K562 (cell line): ENCODE results near the gene TERB1.

ENCODE experiments used
- ARNT ChIP-seq, 2 experiments: fragments of 450-650 bp; IDR thresholded peaks; 2 replicates each; pipeline ENCODE4 v1.6.1; 2016; ENCODE audit warnings: mild to moderate bottlenecking in 1 of 2
- ATF1 ChIP-seq, 2 experiments: fragments of 450-650 bp in 1 of 2; IDR thresholded peaks; 2 replicates each; pipeline ENCODE4 v1.6.1; 2016; ENCODE audit warnings: missing compliant biosample characterization in 1 of 2, missing genetic modification characterization in 1 of 2
- CEBPB ChIP-seq: fragments of 450-650 bp; IDR thresholded peaks from 2 replicates; pipeline ENCODE4 v1.6.1; 2016; ENCODE audit warnings: missing genetic modification characterization, missing compliant biosample characterization
- EZH2 ChIP-seq: IDR thresholded peaks from 2 replicates; pipeline ENCODE4 v1.6.1; 2012; ENCODE audit warnings: low read depth, mild to moderate bottlenecking, inconsistent platforms, low read length, borderline replicate concordance
- KDM1A ChIP-seq, 2 experiments: fragments of 450-650 bp; IDR thresholded peaks; 2 replicates each; pipeline ENCODE4 v1.6.1; 2016; ENCODE audit warnings: mild to moderate bottlenecking in 2 of 2
- MCM5 ChIP-seq: fragments of 450-650 bp; IDR thresholded peaks from 2 replicates; pipeline ENCODE4 v1.6.1; 2016; ENCODE audit warnings: low read depth
- NFATC3 ChIP-seq: fragments of 450-650 bp; IDR thresholded peaks from 2 replicates; pipeline ENCODE4 v1.6.1; 2017; ENCODE audit warnings: mild to moderate bottlenecking
- TF ChIP-seq, protein P1 (sequence below), 3 experiments: IDR thresholded peaks in 2 of 3; conservative IDR thresholded peaks in 1 of 3; 2 replicates each; pipeline ENCODE4 v1.5.1; 2011 to 2012; ENCODE audit warnings: low read length in 3 of 3, mild to moderate bottlenecking in 3 of 3, control low read depth in 2 of 3, improper control_type of control experiment in 1 of 3, inconsistent platforms in 1 of 3, low read depth in 1 of 3, mixed read lengths in 1 of 3, moderate library complexity in 1 of 3; ENCODE audit not compliant: insufficient read depth in 2 of 3
- TF ChIP-seq, protein P2 (sequence below): fragments of 250-450 bp; sonication (Bioruptor Pico); IDR thresholded peaks from 2 replicates; pipeline ENCODE4 v1.5.0; 2020; ENCODE audit warnings: mild to moderate bottlenecking, borderline replicate concordance

GRCh38 chr16:66824006-66824405 lies 22.6 kb upstream of the TERB1 start:
- TF ChIP-seq MCM5 = no peak
- TF ChIP-seq ATF1 (CRISPR knock-in tag; IDR thresholded peaks at IDR 0.05) = no peak
- no peak for TF ChIP-seq ATF1 (tag; IDR thresholded peaks at IDR 0.05)
- no peak for TF ChIP-seq EZH2
- TF ChIP-seq CEBPB (tag) = no peak
- no peak for TF ChIP-seq NFATC3
- TF ChIP-seq, protein P1, sequence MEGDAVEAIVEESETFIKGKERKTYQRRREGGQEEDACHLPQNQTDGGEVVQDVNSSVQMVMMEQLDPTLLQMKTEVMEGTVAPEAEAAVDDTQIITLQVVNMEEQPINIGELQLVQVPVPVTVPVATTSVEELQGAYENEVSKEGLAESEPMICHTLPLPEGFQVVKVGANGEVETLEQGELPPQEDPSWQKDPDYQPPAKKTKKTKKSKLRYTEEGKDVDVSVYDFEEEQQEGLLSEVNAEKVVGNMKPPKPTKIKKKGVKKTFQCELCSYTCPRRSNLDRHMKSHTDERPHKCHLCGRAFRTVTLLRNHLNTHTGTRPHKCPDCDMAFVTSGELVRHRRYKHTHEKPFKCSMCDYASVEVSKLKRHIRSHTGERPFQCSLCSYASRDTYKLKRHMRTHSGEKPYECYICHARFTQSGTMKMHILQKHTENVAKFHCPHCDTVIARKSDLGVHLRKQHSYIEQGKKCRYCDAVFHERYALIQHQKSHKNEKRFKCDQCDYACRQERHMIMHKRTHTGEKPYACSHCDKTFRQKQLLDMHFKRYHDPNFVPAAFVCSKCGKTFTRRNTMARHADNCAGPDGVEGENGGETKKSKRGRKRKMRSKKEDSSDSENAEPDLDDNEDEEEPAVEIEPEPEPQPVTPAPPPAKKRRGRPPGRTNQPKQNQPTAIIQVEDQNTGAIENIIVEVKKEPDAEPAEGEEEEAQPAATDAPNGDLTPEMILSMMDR (IDR thresholded peaks at IDR 0.05 in 2 of 3, conservative IDR thresholded peaks at IDR 0.05 in 1 of 3; ENCODE audit: insufficient read depth in 2 of 3, low read depth in 1 of 3, low read length in 3 of 3) = no peak
- no peak for TF ChIP-seq ARNT (IDR thresholded peaks at IDR 0.05)
- no peak for TF ChIP-seq KDM1A (IDR thresholded peaks at IDR 0.05)
- TF ChIP-seq, protein P2, sequence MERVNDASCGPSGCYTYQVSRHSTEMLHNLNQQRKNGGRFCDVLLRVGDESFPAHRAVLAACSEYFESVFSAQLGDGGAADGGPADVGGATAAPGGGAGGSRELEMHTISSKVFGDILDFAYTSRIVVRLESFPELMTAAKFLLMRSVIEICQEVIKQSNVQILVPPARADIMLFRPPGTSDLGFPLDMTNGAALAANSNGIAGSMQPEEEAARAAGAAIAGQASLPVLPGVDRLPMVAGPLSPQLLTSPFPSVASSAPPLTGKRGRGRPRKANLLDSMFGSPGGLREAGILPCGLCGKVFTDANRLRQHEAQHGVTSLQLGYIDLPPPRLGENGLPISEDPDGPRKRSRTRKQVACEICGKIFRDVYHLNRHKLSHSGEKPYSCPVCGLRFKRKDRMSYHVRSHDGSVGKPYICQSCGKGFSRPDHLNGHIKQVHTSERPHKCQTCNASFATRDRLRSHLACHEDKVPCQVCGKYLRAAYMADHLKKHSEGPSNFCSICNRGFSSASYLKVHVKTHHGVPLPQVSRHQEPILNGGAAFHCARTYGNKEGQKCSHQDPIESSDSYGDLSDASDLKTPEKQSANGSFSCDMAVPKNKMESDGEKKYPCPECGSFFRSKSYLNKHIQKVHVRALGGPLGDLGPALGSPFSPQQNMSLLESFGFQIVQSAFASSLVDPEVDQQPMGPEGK (CRISPR knock-in tag) = no peak
